Osteoblast (primary cell): ENCODE data around the gene ANKS1B. TPM values are rescaled to one million over a fixed set of nuclear protein-coding genes. Genes with fewer than 3 reads are reported as not detected.

Experiments used
- DNase-seq: peaks from one replicate; pipeline ENCODE4 v3.0.0; 2011; ENCODE audit warnings: low spot score, mixed read lengths; ENCODE audit not compliant: insufficient read length; ENCODE audit errors: missing footprints
- H2AFZ ChIP-seq: 2 replicates; pipeline ENCODE4 v1.6.0; 2011; ENCODE audit warnings: mild to moderate bottlenecking, low read length
- H3K27ac ChIP-seq: 2 replicates; pipeline ENCODE4 v1.5.1; 2011; ENCODE audit warnings: mild to moderate bottlenecking, low read depth, low read length, moderate library complexity
- H3K27me3 ChIP-seq: 2 replicates; pipeline ENCODE4 v1.6.0; 2012; ENCODE audit warnings: mild to moderate bottlenecking, control low read depth, inconsistent platforms, low read length, moderate library complexity; ENCODE audit not compliant: insufficient read depth
- H3K36me3 ChIP-seq: 2 replicates; pipeline ENCODE4 v1.5.1; 2011; ENCODE audit warnings: mild to moderate bottlenecking, low read length, control low read depth, moderate library complexity; ENCODE audit not compliant: insufficient read depth
- H3K4me1 ChIP-seq: 2 replicates; pipeline ENCODE4 v1.5.1; 2011; ENCODE audit warnings: mild to moderate bottlenecking, low read length, control low read depth, moderate library complexity; ENCODE audit not compliant: insufficient read depth
- H3K4me2 ChIP-seq: 2 replicates; pipeline ENCODE4 v1.6.0; 2011; ENCODE audit warnings: mild to moderate bottlenecking, low read length; ENCODE audit not compliant: insufficient read depth
- H3K4me3 ChIP-seq: fragments of 200-600 bp; sonication (generic); 3 replicates; pipeline ENCODE4 v1.5.1; 2012; ENCODE audit warnings: mild to moderate bottlenecking, low read length, inconsistent platforms; ENCODE audit not compliant: insufficient read depth
- H3K79me2 ChIP-seq: 2 replicates; pipeline ENCODE4 v1.6.0; 2012; ENCODE audit warnings: mild to moderate bottlenecking, low read length, control low read depth, inconsistent platforms; ENCODE audit not compliant: insufficient read depth
- H3K9me3 ChIP-seq: 2 replicates; pipeline ENCODE4 v1.5.1; 2011; ENCODE audit warnings: low read depth, low read length, control low read depth
- H4K20me1 ChIP-seq: 2 replicates; pipeline ENCODE4 v1.6.0; 2012; ENCODE audit warnings: mild to moderate bottlenecking, low read length, control low read depth; ENCODE audit not compliant: insufficient read depth
- total RNA-seq: library from RNA; depleted of rRNA; stranded (reverse); fragments of >200 nt; gene quantifications from 2 replicates; pipeline ENCODE4 v1.2.3, GENCODE V29; 2012
- TF ChIP-seq, protein P1 (sequence below): IDR thresholded peaks from 2 replicates; pipeline ENCODE4 v1.5.1; 2011; ENCODE audit warnings: mild to moderate bottlenecking, low read depth, low read length, moderate library complexity; ENCODE audit errors: extremely low read depth

The ANKS1B gene
- total RNA-seq, 1 donor, result 2.2 TPM

GRCh38 chr12:99261256-99261655 is 723.5 kb downstream of the ANKS1B start:
- H3K4me1 ChIP-seq, result no peaks in the 10 kb centered on the region
- no peak overlapping the region for H2AFZ ChIP-seq
- no peak overlapping the region for H3K27ac ChIP-seq
- H3K4me2 ChIP-seq, result no peak overlapping the region
- no peaks in the 10 kb centered on the region for H3K9me3 ChIP-seq
- H3K79me2 ChIP-seq, result no peaks in the 10 kb centered on the region
- H3K4me3 ChIP-seq, result no peak overlapping the region
- no peaks in the 10 kb centered on the region for H4K20me1 ChIP-seq
- no peaks in the 10 kb centered on the region for H3K27me3 ChIP-seq
- no peak for DNase-seq
- H3K36me3 ChIP-seq, result no peaks in the 10 kb centered on the region
- TF ChIP-seq, protein P1, sequence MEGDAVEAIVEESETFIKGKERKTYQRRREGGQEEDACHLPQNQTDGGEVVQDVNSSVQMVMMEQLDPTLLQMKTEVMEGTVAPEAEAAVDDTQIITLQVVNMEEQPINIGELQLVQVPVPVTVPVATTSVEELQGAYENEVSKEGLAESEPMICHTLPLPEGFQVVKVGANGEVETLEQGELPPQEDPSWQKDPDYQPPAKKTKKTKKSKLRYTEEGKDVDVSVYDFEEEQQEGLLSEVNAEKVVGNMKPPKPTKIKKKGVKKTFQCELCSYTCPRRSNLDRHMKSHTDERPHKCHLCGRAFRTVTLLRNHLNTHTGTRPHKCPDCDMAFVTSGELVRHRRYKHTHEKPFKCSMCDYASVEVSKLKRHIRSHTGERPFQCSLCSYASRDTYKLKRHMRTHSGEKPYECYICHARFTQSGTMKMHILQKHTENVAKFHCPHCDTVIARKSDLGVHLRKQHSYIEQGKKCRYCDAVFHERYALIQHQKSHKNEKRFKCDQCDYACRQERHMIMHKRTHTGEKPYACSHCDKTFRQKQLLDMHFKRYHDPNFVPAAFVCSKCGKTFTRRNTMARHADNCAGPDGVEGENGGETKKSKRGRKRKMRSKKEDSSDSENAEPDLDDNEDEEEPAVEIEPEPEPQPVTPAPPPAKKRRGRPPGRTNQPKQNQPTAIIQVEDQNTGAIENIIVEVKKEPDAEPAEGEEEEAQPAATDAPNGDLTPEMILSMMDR, result no peak

DNA sequence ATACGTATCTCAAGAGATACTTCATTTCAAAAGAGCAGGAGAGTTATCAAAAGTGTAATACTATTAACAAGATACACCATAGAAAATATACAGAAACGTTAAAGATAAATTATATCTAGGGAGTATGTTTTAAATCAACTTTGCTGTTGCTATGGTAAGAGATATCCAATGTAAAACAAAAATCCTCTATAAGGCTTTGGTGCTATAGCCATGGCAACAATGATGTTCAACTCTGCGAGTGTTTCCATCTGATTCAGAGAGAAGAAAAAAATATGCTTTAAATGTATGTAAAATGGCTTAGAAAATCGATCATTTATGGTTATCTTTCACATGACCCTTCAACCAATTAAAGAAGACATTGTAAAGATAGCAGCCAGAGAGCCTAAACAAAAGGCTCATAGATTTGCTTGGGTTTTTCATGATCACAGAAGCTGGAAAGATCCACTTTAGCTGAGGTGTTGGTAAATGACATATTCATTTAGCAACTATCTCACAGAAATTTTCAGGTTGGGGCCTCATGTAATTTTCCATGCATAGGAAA is 724.2 kb downstream of the ANKS1B start:
- no peaks in the 10 kb centered on the region for H3K79me2 ChIP-seq
- H3K27ac ChIP-seq, result no peak overlapping the region
- H4K20me1 ChIP-seq, result no peaks in the 10 kb centered on the region
- H3K4me3 ChIP-seq, result no peak overlapping the region
- H3K36me3 ChIP-seq, result no peaks in the 10 kb centered on the region
- no peaks in the 10 kb centered on the region for H3K4me1 ChIP-seq
- H2AFZ ChIP-seq, result no peak overlapping the region
- no peak overlapping the region for H3K4me2 ChIP-seq
- DNase-seq, result no peak
- TF ChIP-seq, protein P1, result no peak
- no peaks in the 10 kb centered on the region for H3K9me3 ChIP-seq
- H3K27me3 ChIP-seq, result no peaks in the 10 kb centered on the region

DNA sequence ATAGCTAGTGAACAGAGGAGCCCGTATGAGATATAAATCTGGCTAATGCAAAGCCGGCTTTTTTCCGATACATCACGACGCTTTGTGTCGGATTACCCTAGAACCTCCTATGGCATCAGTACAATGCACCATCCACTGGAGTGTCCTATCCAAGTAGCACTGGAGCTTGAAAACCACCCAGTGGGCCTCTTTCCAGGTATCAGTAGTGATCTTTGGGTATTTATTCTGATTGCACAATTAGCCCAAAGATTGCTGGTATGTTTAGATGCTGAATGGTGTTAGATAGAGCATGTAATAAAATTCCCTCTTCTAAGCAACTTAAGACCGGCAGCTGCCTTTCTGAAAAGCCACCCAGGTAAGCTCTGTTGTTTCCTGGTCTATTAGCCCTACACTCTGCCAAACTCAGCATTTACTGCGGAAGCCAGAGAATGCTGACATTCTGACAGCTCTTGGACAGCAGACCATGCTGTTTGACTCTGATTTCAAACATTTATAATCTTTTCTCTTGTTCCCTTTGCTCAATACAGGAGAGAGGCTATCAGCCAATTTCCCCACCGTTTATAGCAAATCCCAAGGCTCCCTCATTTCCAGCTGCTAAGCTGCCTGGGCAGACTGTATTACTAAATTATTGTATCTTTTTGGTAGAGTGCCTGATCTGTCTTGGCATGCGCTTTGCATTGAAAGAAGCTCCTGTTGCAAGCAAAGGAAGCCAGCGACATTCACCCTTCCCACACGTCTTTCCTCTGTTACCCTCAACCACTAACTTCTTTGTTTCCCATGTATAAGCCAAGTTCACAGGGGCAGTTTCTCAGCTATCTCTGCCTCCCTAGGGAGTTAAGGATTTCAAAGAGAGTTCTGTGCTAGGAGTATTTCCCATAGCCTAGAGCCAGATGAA is 725.4 kb downstream of the ANKS1B start:
- Histone ChIP-seq H3K36me3 (no peaks in the 10 kb centered on the region), H3K4me1 (no peaks in the 10 kb centered on the region), H4K20me1 (no peaks in the 10 kb centered on the region), H3K79me2 (no peaks in the 10 kb centered on the region), H3K9me3 (no peaks in the 10 kb centered on the region), H3K4me2 (no peak overlapping the region), H3K27ac (no peak overlapping the region), H2AFZ (no peak overlapping the region), H3K4me3 (no peak overlapping the region), H3K27me3 (no peaks in the 10 kb centered on the region)
- TF ChIP-seq, protein P1, result no peak
- no peak for DNase-seq

DNA sequence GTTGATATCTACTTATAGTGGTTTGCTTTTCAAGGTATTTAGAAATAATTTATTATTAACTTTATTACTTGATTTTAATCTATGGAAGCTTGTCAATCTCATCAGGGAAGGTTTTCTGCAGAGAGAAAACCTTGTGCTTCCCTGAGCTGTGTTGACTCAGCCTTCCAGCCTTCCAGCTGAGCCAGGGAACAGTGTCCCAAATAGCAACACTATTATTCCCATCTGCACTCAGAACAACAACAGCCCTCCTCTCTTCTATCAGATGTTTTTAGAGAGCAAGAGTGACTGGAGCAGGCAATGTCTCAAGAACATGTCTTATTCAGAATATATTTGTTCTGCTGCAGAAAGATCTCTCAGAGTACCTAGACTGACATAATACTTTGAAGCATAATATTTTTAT is 727.1 kb downstream of the ANKS1B start:
- Histone ChIP-seq H3K9me3 (no peaks in the 10 kb centered on the region), H3K27ac (no peak overlapping the region), H3K4me2 (no peak overlapping the region), H3K4me1 (no peaks in the 10 kb centered on the region), H3K27me3 (no peaks in the 10 kb centered on the region), H3K36me3 (no peaks in the 10 kb centered on the region), H4K20me1 (no peaks in the 10 kb centered on the region), H3K4me3 (no peak overlapping the region), H3K79me2 (no peaks in the 10 kb centered on the region), H2AFZ (no peak overlapping the region)
- no peak for DNase-seq
- TF ChIP-seq, protein P1, result no peak
